ENCODE results near the gene RNU1-3.
"Not testable (repeated sequence)": the region's sequence is repeated elsewhere in the genome, so short reads cannot be mapped to it uniquely, and the experiment has no call there.

- TF ChIP-seq CTCF, POLR2A, EP300 (IDR thresholded peaks at IDR 0.05): not testable (repeated sequence)
Observed at GRCh38 chr1:16651560-16651959, 15.2 kb downstream of the RNU1-3 start.

Measured in suprapubic skin (tissue), 3 donors.